Measurements from ENCODE around the gene IHH.

GRCh38 chr2:219059725-219060682 is 717 bp downstream of the IHH start:
- TF ChIP-seq CTCF (IDR thresholded peaks at IDR 0.05) (no peak), POLR2A (IDR thresholded peaks at IDR 0.05) (no peak)

Measured in stomach (tissue), 4 donors.